ENCODE measurements around the gene SMCO3.

GRCh38 chr12:14781563-14781962, 32.4 kb downstream of the SMCO3 start:
- TF ChIP-seq HMGXB4 (CRISPR knock-in tag; IDR thresholded peaks at IDR 0.05; ENCODE audit: borderline replicate concordance in 1 of 2, low read depth in 1 of 2) (no peak), POLR2AphosphoS5 (IDR thresholded peaks at IDR 0.05; ENCODE audit: low read depth, low read length) (no peak), BCL3 (CRISPR knock-in tag; IDR thresholded peaks at IDR 0.05) (no peak), ETV6 (CRISPR knock-in tag; conservative IDR thresholded peaks at IDR 0.05) (no peak), NR2F2 (IDR thresholded peaks at IDR 0.05; ENCODE audit: borderline replicate concordance, low read depth) (no peak), SRY (CRISPR knock-in tag; IDR thresholded peaks at IDR 0.05) (no peak)
